Liver (tissue), 9 donors: Measurements from ENCODE around the gene FBN1. TPM values are rescaled to one million over a fixed set of nuclear protein-coding genes. Genes with fewer than 3 reads are reported as not detected.

Experiments used
- DNase-seq: peaks from one replicate; pipeline ENCODE4 v3.0.0-alpha.2; 2017; ENCODE audit warnings: low spot score
- H3K27ac ChIP-seq, 2 donors: one replicate each; pipeline ENCODE4 v1.7.0; 2013; ENCODE audit warnings: inconsistent platforms in 2 of 2, low read length in 2 of 2, control low read depth in 1 of 2, low read depth in 1 of 2, mild to moderate bottlenecking in 1 of 2
- H3K27me3 ChIP-seq, 4 donors: one replicate each; pipeline versions ENCODE4 v1.6.1 to v1.7.0; 2013; ENCODE audit warnings: low read length in 3 of 4, inconsistent platforms in 1 of 4, mild to moderate bottlenecking in 1 of 4, moderate library complexity in 1 of 4; ENCODE audit not compliant: control insufficient read depth in 4 of 4, insufficient read depth in 4 of 4
- H3K36me3 ChIP-seq, 4 donors: one replicate each; pipeline versions ENCODE4 v1.6.1 to v1.7.0; 2013; ENCODE audit warnings: low read length in 3 of 4, mild to moderate bottlenecking in 3 of 4, low read depth in 1 of 4, moderate library complexity in 1 of 4; ENCODE audit not compliant: control insufficient read depth in 4 of 4, insufficient read depth in 3 of 4
- H3K4me1 ChIP-seq, 4 donors: one replicate each; pipeline versions ENCODE4 v1.6.1 to v1.7.0; 2013; ENCODE audit warnings: low read length in 3 of 4, mild to moderate bottlenecking in 3 of 4, moderate library complexity in 1 of 4; ENCODE audit not compliant: control insufficient read depth in 4 of 4, insufficient read depth in 4 of 4
- H3K4me3 ChIP-seq, 3 donors: one replicate each; pipeline versions ENCODE4 v1.6.1 to v1.7.0; 2013; ENCODE audit warnings: low read length in 3 of 3, control low read depth in 1 of 3, low read depth in 1 of 3, mild to moderate bottlenecking in 1 of 3
- H3K9ac ChIP-seq, 2 donors: one replicate each; pipeline ENCODE4 v1.7.0; 2013; ENCODE audit warnings: low read length in 2 of 2, mild to moderate bottlenecking in 2 of 2, moderate library complexity in 2 of 2, control low read depth in 1 of 2, low read depth in 1 of 2
- H3K9me3 ChIP-seq, 4 donors: one replicate each; pipeline versions ENCODE4 v1.6.1 to v1.7.0; 2013; ENCODE audit warnings: low read length in 3 of 4; ENCODE audit not compliant: control insufficient read depth in 4 of 4
- ZBTB33 ChIP-seq: IDR thresholded peaks from 2 replicates; pipeline ENCODE4 v1.6.1; 2016; ENCODE audit warnings: antibody characterized with exemption
- WGBS: extraction: QIAGEN DNeasy Blood & Tissue Kit; methylation state at CpG from one replicate; pipeline ENCODE4 v1.1.7; 2013; 5-methylcytosine and 5-hydroxymethylcytosine counted together
- polyA plus RNA-seq, 2 donors: library from polyadenylated mRNA; stranded (reverse) in 1 of 2; unstranded in 1 of 2; fragments of 200-250 nt in 1 of 2; fragments of >200 nt in 1 of 2; fragmentation: Nextera tagmentation in 1 of 2; extraction: Ambion mirVana in 1 of 2; gene quantifications; one replicate each; pipeline versions ENCODE4 v1.2.1 to v1.2.3, GENCODE V29; 2013 to 2015
- total RNA-seq, 2 donors: library from RNA; depleted of rRNA; stranded (reverse); fragments of >200 nt; gene quantifications; one replicate each; pipeline ENCODE4 v1.2.3, GENCODE V29; 2014
- donor health status: healthy.
- donor health status: healthy.
- donor health status: healthy.
- donor health status: healthy.
- donor health status: healthy.

FBN1 gene
- total and polyA plus RNA-seq, 4 donors = 1.3 to 20.1 (median 12.4) TPM

- no peaks in the 10 kb centered on the region for H3K36me3 ChIP-seq
- no peak for DNase-seq
- WGBS = 88% methylated on average over 2 of the region's 2 CpGs
- H3K9ac ChIP-seq = no peak overlapping the region
- no peak overlapping the region for H3K4me3 ChIP-seq
- TF ChIP-seq ZBTB33 = no peak
- H3K27ac ChIP-seq = no peak overlapping the region
- no peaks in the 10 kb centered on the region for H3K27me3 ChIP-seq
- no peaks in the 10 kb centered on the region for H3K9me3 ChIP-seq
- peaks cover 0 to 3% (median 1%) of the 10 kb centered on the region in 4 donors for H3K4me1 ChIP-seq
Measured at GRCh38 chr15:48360841-48361240, 284.7 kb downstream of the FBN1 start.

Other genes starting within 250 kb of the FBN1 start
- 1 to 10 TPM; 3.8 to 9.7 TPM for gene CEP152, start 165.4 kb upstream of the FBN1 start, total RNA-seq
- 1 to 10 TPM in 1 of 2 donors, under 1 TPM in 1; 0.30 to 3.3 TPM for gene CEP152, start 165.4 kb upstream of the FBN1 start, polyA plus RNA-seq
- gene EID1, start 232.4 kb upstream of the FBN1 start, total RNA-seq = 10 to 100 TPM; 58.7 to 63.4 TPM
- 10 to 100 TPM; 45.7 to 70.6 TPM for gene EID1, start 232.4 kb upstream of the FBN1 start, polyA plus RNA-seq